HG03196 (cell line): ENCODE measurements around the gene ECI1.
A peak's percentile ranks its signal among the peaks of the same experiment; 100 is the strongest.
"Not testable (repeated sequence)": the region's sequence is repeated elsewhere in the genome, so short reads cannot be mapped to it uniquely, and the experiment has no call there.

Source experiments
- ATAC-seq: cut with Tn5 transposase; IDR thresholded peaks from one replicate; pipeline ENCODE4 v1.9.1; 2021; ENCODE audit not compliant: unreplicated experiment

Gene ECI1

GRCh38 chr16:2280461-2280860 is 29.1 kb upstream of the ECI1 start:
- no peak for ATAC-seq

- no peak for ATAC-seq
Observed at GRCh38 chr16:2278956-2279800, 27.8 kb upstream of the ECI1 start.

GRCh38 chr16:2278272-2278608 is 26.9 kb upstream of the ECI1 start:
- ATAC-seq, result no peak

GRCh38 chr16:2277466-2278271 is 26.3 kb upstream of the ECI1 start:
- ATAC-seq, result no peak

GRCh38 chr16:2276368-2277195 is 25.2 kb upstream of the ECI1 start:
- ATAC-seq, result no peak

- ATAC-seq, result no peak
Observed at GRCh38 chr16:2275476-2276367, 24.3 kb upstream of the ECI1 start.

- ATAC-seq, result no peak
Observed at GRCh38 chr16:2273931-2274330, 22.5 kb upstream of the ECI1 start.

- no peak for ATAC-seq
Observed at GRCh38 chr16:2273484-2273883, 22.1 kb upstream of the ECI1 start.

- no peak for ATAC-seq
Observed at GRCh38 chr16:2271848-2272461, 20.6 kb upstream of the ECI1 start.

GRCh38 chr16:2270588-2271470 is 19.4 kb upstream of the ECI1 start:
- ATAC-seq, result no peak

- no peak for ATAC-seq
Observed at GRCh38 chr16:2270070-2270462, 18.7 kb upstream of the ECI1 start.

- peak; percentile 74 for ATAC-seq
Observed at GRCh38 chr16:2267913-2268666, 16.7 kb upstream of the ECI1 start, which contains the start of gene RNPS1. RNPS1 (minus strand) TSS chr16:2268126; CDS start chr16:2264643, 3,483 bp downstream.

GRCh38 chr16:2267505-2267912 is 16.1 kb upstream of the ECI1 start:
- peak; percentile 50 for ATAC-seq

- not testable (repeated sequence) for ATAC-seq
Observed at GRCh38 chr16:2266887-2267286, 15.5 kb upstream of the ECI1 start.

- ATAC-seq, result not testable (repeated sequence)
Observed at GRCh38 chr16:2263026-2263425, 11.6 kb upstream of the ECI1 start.

- ATAC-seq, result no peak
Observed at GRCh38 chr16:2260250-2260649, 8.9 kb upstream of the ECI1 start.

- not testable (repeated sequence) for ATAC-seq
Observed at GRCh38 chr16:2258530-2258929, 7.1 kb upstream of the ECI1 start.

- no peak for ATAC-seq
Observed at GRCh38 chr16:2257726-2258125, 6.3 kb upstream of the ECI1 start.
